Thoracic aorta (tissue), 2 donors: Measurements from ENCODE around the gene ZNF563. TPM values are rescaled to one million over a fixed set of nuclear protein-coding genes. Genes with fewer than 3 reads are reported as not detected.
"Not testable (repeated sequence)": the region's sequence is repeated elsewhere in the genome, so short reads cannot be mapped to it uniquely, and the experiment has no call there.

ENCODE experiments used
- ATAC-seq: fragments of 150-250 bp; one replicate; pipeline ENCODE4 v1.8.0; 2017; ENCODE audit warnings: low read depth; ENCODE audit not compliant: insufficient number of reproducible peaks, low FRiP score
- DNase-seq: peaks from one replicate; pipeline ENCODE4 v3.0.0-alpha.2; 2020; ENCODE audit warnings: low spot score
- H3K27ac ChIP-seq, 2 donors: fragments of 200-600 bp; sonication (generic); 1 replicate in 1 of 2; 2 replicates in 1 of 2; pipeline ENCODE4 v1.5.1; 2016; ENCODE audit warnings: mild to moderate bottlenecking in 2 of 2, moderate library complexity in 2 of 2
- H3K27me3 ChIP-seq: fragments of 200-600 bp; sonication (generic); replicated peaks from 2 replicates; pipeline ENCODE4 v1.6.0; 2016; ENCODE audit warnings: mild to moderate bottlenecking; ENCODE audit not compliant: insufficient read depth
- H3K36me3 ChIP-seq: fragments of 200-600 bp; sonication (generic); one replicate; pipeline ENCODE4 v1.5.1; 2016
- H3K4me1 ChIP-seq, 2 donors: fragments of 200-600 bp; sonication (generic); 1 replicate in 1 of 2; 2 replicates in 1 of 2; pipeline versions ENCODE4 v1.5.1 to v1.6.0; 2016; ENCODE audit warnings: low read depth in 2 of 2, mild to moderate bottlenecking in 1 of 2; ENCODE audit not compliant: control insufficient read depth in 1 of 2
- H3K4me3 ChIP-seq: fragments of 200-600 bp; sonication (generic); 2 replicates; pipeline ENCODE4 v1.5.1; 2016; ENCODE audit warnings: mild to moderate bottlenecking
- H3K9me3 ChIP-seq: fragments of 200-600 bp; sonication (generic); 2 replicates; pipeline ENCODE4 v1.5.1; 2016
- total RNA-seq, 2 donors: library from RNA; depleted of rRNA; stranded (reverse); fragments of >200 nt; gene quantifications; one replicate each; pipeline versions ENCODE4 v1.1.0 to v1.2.3, GENCODE V29; 2016
- TF ChIP-seq, protein P1 (sequence below): fragments of 200-600 bp; sonication (generic); IDR thresholded peaks from one replicate; pipeline ENCODE4 v1.5.1; 2019; ENCODE audit warnings: antibody characterized with exemption

ZNF563 gene
- total RNA-seq, 2 donors from 2014 or later = 3.1 to 7.9 TPM

DNA sequence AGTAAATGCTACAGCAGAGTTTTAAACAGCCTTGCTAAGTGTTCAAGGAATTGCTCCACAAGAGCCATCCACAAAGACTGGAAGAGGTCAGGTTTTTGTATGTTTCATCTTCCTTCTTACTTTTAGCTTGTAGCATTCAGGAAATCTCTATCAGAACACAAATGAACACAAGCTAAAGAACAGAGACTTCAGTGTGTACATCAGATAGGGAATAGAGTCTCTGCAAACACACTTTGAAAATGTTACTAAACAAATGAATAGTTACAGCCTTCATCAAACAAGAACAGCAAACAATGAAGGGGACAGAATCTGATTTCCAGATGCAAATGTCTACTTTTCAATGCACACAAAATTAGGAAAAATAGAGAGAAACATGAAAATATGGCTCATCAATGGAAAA, 7.7 kb downstream of the ZNF563 start:
- no peak for ATAC-seq
- TF ChIP-seq, protein P1, sequence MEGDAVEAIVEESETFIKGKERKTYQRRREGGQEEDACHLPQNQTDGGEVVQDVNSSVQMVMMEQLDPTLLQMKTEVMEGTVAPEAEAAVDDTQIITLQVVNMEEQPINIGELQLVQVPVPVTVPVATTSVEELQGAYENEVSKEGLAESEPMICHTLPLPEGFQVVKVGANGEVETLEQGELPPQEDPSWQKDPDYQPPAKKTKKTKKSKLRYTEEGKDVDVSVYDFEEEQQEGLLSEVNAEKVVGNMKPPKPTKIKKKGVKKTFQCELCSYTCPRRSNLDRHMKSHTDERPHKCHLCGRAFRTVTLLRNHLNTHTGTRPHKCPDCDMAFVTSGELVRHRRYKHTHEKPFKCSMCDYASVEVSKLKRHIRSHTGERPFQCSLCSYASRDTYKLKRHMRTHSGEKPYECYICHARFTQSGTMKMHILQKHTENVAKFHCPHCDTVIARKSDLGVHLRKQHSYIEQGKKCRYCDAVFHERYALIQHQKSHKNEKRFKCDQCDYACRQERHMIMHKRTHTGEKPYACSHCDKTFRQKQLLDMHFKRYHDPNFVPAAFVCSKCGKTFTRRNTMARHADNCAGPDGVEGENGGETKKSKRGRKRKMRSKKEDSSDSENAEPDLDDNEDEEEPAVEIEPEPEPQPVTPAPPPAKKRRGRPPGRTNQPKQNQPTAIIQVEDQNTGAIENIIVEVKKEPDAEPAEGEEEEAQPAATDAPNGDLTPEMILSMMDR = no peak
- Histone ChIP-seq H3K4me3 (no peak overlapping the region), H3K27me3 (no peaks in the 10 kb centered on the region), H3K36me3 (no peaks in the 10 kb centered on the region), H3K4me1 (no peaks in the 10 kb centered on the region), H3K9me3 (peaks cover 3% of the 10 kb centered on the region), H3K27ac (no peak overlapping the region)
- DNase-seq = no peak

DNA sequence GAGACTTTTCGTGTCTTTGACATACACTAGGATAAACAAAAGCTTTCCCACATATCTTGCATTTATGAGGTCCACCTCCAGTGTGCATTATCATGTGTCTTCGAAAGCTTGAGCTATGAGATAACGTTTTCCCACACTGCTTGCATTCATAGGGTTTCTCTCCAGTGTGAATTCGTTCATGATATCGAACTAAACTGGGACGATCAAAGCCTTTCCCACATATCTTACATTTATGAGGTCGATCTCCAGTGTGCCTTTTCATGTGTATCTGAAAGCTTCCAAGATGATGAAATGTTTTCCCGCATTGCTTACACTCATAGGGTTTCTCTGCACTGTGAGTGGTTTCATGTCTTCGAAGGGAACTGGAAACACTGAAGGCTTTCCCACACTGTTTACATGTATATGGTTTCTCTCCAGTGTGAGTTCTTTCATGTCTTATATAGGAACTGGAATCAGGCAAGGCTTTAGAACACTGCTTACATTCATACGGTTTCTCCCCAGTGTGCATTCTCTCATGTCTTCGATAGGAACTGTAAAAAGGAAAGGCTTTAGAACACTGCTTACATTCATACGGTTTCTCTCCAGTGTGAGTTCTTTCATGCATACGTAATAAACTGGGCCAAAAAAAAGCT, 14.5 kb downstream of the ZNF563 start:
- Histone ChIP-seq H3K4me1 (no peaks in the 10 kb centered on the region), H3K27me3 (no peaks in the 10 kb centered on the region), H3K27ac (no peak overlapping the region), H3K9me3 (peaks cover 18% of the 10 kb centered on the region), H3K4me3 (no peak overlapping the region), H3K36me3 (peaks cover 31% of the 10 kb centered on the region)
- no peak for DNase-seq
- ATAC-seq = no peak
- TF ChIP-seq, protein P1 = no peak

- H3K9me3 ChIP-seq = peaks cover 15% of the 10 kb centered on the region
- H3K36me3 ChIP-seq = peaks cover 25% of the 10 kb centered on the region
- TF ChIP-seq, protein P1 = no peak
- H3K27me3 ChIP-seq = no peaks in the 10 kb centered on the region
- H3K4me3 ChIP-seq = no peak overlapping the region
- no peak for DNase-seq
- no peak for ATAC-seq
- no peaks in the 10 kb centered on the region for H3K4me1 ChIP-seq
- H3K27ac ChIP-seq = no peak overlapping the region
These were observed 18.9 kb downstream of the ZNF563 start for GRCh38 chr19:12314553-12314952.

- H3K4me1 ChIP-seq, H3K9me3 ChIP-seq, H3K27ac ChIP-seq, H3K36me3 ChIP-seq, ATAC-seq, H3K4me3 ChIP-seq, H3K27me3 ChIP-seq, DNase-seq: not testable (repeated sequence)
These were observed 24.5 kb downstream of the ZNF563 start for GRCh38 chr19:12308891-12309290.

GRCh38 chr19:12295191-12295590, 38.2 kb downstream of the ZNF563 start:
- H3K4me1 ChIP-seq = peaks cover 5 to 16% of the 10 kb centered on the region in 2 donors
- ATAC-seq (no peak), DNase-seq (no peak)
- TF ChIP-seq, protein P1 = no peak
- no peaks in the 10 kb centered on the region for H3K9me3 ChIP-seq
- H3K4me3 ChIP-seq = peak overlapping the region; percentile 93
- H3K27me3 ChIP-seq = no peaks in the 10 kb centered on the region
- H3K36me3 ChIP-seq = no peaks in the 10 kb centered on the region
- peak overlapping the region in 1 of 2 donors; percentile 77 for H3K27ac ChIP-seq
